Umbilical cord (tissue), 2 donors: ENCODE data around the gene FNDC3B. TPM values are rescaled to one million over a fixed set of nuclear protein-coding genes. Genes with fewer than 3 reads are reported as not detected.

ENCODE experiments used
- DNase-seq: peaks from one replicate; pipeline ENCODE4 v3.0.0-alpha.2; 2015; ENCODE audit warnings: low spot score
- total RNA-seq: library from RNA; depleted of rRNA; stranded (reverse); fragments of >200 nt; gene quantifications from one replicate; pipeline ENCODE4 v1.2.3, GENCODE V29; 2014; ENCODE audit warnings: low replicate concordance; ENCODE audit not compliant: insufficient read depth

The FNDC3B gene
- total RNA-seq, 1 donor from 2014 or later, result 266 TPM

GRCh38 chr3:172305552-172305951 lies 266.2 kb downstream of the FNDC3B start:
- no peak for DNase-seq

DNA sequence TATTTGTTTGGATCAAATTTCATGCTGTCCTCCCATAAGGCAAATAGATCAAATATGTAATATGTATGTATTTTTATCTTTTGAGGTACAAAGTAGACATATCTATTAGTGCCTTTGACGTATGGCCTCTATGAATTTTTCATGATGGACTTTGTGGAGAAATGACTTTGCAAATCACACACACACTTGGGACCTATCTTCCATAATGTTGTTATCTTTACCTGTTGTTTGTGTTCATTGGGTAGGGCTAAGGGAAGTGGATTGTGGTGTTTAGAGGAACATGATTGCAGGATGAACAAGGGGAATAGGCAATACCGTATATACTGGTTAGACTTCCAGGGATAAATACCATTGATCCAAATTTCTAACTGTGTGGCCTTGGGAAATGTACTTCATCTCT lies 266.6 kb downstream of the FNDC3B start:
- DNase-seq, result no peak

DNA sequence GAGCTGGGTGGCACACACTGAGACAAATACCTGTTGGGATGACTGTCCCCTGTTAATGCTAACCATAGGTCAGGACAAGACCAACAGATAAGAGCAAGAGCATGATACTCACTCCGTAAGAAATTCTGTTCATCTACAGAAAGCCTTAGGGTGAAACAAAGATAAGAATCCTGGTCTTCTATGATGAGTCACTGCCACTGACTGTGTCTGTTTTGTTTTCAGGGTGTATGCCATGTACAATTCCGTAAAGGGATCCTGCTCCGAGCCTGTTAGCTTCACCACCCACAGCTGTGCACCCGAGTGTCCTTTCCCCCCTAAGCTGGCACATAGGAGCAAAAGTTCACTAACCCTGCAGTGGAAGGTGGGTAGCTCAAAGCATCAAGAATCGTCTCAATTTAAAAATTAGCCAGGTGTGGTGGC lies 267.8 kb downstream of the FNDC3B start:
- peak; percentile 82 for DNase-seq

DNA sequence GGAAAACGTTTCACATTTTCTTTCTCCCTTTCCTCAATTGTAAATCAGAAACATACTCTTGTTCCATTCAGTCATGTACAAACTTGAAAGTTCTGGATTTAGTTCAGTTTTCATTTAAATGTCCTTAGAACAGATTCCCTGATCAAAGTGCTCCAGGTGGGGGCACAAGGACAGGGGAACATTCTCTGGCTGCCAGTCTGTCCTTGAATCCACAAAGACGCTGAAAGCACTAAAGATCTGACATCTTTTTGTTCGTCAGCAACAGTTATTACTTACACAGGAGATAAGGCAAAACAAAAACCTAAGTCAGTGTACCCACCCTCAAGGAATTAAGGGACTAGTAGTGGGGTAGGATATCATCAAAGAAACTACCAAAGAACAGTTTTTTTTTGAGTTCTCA lies 269.7 kb downstream of the FNDC3B start:
- no peak for DNase-seq

GRCh38 chr3:172309741-172310427 lies 270.5 kb downstream of the FNDC3B start:
- no peak for DNase-seq

- no peak for DNase-seq
Observed at GRCh38 chr3:172310428-172310760, 271.0 kb downstream of the FNDC3B start.

- DNase-seq, result no peak
Observed at GRCh38 chr3:172311217-172311616, 271.8 kb downstream of the FNDC3B start.

DNA sequence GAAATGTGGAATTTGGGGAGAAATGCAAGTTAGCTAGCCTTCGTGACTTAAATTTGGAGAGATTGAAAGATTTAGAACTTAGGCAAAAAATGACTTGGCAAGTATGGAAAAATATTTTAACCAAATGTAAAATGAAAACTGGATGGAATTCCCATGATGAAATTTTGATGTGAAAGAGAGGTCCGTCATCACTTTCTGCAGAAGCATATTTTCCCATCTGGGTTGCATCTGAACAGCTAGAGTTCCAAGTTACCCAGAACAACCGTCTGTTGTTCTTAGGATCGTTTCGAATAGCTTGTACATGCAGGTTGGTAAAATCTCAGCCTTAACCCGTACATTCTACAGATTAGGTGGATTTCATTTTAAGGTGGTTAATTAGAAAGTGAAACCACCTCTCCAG lies 272.6 kb downstream of the FNDC3B start:
- DNase-seq, result no peak

DNA sequence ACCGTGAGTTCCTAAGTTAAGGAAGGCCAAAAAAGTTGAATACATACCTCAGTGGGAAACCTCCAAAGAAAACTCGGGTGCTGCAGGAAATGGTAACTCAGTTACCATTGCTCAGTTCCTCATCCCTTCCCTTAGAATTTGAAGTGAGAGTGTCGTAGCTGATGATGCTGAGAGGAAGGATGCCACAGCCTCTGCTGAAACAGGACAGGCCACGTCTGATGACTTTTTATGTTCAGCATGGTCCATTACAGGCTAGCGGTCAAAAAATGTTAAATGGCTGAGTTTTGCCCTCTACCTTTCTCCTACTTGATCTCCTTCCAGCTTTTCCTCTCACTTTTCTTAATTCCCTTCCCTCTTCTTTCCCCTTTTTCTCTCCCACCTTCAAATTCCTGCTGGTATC lies 273.3 kb downstream of the FNDC3B start:
- no peak for DNase-seq

- peak; percentile 63 for DNase-seq
Observed at GRCh38 chr3:172313671-172314070, 274.3 kb downstream of the FNDC3B start.

DNA sequence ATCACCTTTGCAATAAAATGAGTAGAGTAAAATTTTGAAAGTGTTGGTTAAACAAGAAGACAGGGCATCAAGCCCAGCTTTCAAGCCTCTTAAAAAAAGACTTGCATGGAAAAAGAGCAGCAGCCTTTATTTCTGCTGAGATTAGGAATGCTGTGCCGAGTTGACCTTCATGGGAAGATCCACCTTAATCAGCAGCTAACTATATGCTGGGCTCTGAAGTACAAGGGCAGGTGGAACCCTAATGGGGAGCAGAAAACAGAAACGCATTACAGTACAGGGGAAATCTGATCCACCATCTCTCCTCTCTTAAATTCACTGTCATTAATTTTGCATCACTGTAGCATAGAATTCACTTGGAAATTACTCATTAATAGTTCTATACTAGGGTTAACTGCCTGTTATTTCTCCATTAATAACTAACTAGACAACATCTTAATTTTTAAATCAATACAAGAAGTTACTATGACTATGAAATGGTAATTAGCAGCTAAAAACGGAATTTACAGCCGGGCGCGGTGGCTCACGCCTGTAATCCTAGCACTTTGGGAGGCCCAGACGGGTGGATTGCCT lies 275.3 kb downstream of the FNDC3B start:
- no peak for DNase-seq

DNA sequence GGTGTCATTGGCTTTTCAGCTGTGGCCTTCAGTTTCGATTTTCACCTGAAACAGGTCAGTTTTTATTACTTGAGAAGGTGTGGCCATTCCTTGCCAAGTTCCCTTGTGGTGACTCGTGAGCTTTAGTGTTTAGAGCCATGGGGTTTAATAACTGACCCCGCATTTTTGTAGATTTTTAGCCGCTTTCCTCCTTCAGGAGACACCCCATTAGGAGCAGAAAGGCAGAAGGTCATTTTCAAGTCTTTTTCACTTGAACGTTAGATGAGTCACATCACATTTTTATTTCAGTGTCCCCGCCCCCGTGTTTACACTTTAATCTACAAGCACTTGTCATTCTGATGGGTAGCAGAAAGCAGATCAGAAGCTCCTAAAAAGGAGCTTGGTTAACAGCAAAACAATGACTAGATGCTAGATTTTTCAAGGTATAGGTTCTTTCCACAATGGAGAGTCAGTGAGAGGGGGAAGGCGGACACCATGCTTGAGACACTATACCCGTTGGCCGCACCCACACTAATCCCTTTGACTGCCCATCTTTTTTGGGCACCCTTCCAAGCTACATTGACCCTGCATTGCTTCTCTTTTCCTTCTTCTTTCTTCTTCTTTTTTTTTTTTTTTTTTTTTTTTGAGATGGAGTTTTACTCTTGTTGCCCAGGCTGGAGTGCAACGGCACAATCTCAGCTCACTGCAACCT lies 276.2 kb downstream of the FNDC3B start:
- peak; percentile 84 for DNase-seq

DNA sequence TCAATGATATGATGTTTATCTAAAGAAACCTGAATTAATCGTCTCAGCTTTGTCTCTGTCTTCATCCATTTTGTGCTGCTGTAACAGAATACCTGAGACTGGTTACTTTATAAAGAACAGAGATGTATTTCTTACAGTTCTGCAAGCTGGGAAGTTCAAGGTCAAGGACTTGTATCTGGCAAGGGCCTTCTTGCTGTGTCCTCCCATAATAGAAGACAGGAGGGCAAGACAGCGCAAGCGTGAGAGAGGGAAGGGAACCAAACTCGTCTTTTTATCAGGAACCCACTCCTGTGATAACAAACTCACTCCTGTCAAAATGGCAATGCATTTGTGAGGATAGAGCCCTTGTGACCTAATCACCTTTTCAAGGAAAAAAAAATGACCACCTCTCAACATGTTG lies 277.4 kb downstream of the FNDC3B start:
- no peak for DNase-seq

DNA sequence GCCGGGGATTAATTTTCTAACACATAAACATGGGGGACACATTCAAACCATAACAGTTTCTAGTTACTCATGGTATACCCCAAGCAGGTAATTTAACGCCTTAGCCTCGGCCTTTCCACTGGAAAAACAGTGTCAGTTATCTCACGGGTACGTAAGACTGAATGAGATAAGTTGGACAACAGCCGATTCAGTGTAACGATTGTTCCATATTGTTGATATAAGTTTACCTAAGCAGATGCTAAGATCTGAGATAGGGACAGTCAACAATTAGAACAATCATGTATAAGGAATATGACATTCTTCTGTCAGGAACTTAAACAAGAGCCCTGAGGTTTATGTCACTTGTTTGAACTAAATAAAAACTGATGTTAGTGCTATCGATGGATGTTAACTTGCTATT lies 278.1 kb downstream of the FNDC3B start:
- no peak for DNase-seq

- DNase-seq, result no peak
Observed at GRCh38 chr3:172317984-172318383, 278.6 kb downstream of the FNDC3B start.

GRCh38 chr3:172319595-172319994 lies 280.2 kb downstream of the FNDC3B start:
- DNase-seq, result peak; percentile 85

GRCh38 chr3:172320468-172320867 lies 281.1 kb downstream of the FNDC3B start:
- DNase-seq, result no peak

GRCh38 chr3:172321035-172321434 lies 281.7 kb downstream of the FNDC3B start:
- DNase-seq, result no peak

- DNase-seq, result no peak
Observed at GRCh38 chr3:172323894-172324610, 284.7 kb downstream of the FNDC3B start.

DNA sequence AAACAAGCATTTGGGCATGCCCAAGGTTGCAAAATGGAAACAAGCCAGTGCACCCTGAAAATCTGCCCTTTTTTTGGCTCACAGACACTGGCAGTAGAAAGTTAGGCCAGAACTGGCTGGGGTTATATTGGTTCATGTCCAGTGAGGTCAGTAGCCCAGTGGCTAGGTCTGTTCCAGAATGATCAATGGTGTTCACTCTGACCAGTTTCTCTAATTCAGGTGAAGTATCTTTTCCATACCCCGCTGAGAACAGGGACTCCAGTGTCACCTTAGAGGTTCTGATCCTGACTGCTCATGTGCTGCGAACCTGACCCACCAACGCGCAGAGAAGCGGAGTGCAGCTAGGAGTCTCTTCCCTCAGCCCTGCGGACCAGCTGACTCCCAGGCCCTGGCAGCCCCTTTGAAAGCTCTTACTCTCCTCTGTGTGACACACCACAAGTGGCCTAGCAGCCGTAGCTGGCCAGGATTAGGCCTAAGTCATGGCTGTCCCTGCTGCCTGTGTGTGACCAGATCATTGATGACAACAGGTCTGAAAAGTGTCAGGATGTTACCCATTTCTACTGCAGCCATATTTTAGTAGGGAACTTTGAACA lies 285.3 kb downstream of the FNDC3B start:
- no peak for DNase-seq

DNA sequence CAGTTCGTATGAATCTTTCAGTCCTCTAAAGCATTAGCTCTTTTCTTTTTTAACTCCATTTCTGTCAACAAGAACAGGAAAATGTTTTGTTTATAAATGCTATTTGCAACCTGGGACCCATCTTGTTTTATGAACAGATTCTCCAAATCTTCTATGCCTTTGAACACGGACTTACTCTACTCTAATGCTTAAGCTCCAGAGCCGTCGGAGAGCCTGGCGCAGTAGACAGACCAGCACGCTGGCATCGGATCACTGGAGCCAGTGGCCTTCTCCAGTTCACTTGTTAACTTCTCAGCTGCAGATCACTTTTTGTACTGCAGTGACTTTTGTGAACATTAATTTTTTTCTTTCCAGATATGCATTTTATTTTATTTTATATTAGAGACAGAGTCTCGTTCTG lies 286.1 kb downstream of the FNDC3B start:
- DNase-seq, result peak; percentile 54

DNA sequence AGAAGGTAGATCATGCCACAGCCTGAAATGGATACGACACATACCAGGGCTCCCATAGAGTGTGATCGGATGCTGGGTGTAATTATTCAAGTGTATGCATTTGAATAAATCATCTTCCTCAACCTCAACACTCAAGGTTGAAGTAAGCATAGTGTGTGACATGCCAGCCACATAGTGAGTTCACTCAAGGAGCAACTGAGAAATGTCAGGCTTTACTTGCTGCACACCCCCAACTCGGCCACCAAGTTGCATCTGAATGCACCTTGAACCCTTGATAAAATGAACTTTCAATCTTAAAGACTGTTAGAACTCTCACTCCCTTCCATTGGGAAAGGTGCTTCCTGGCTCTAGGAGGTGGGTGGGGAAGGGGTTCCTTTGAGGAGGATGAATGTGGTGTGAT lies 287.6 kb downstream of the FNDC3B start:
- no peak for DNase-seq
